Mesendoderm (in vitro differentiated cells): Measurements from ENCODE around the gene ATP4A.
"Not testable (repeated sequence)": the region's sequence is repeated elsewhere in the genome, so short reads cannot be mapped to it uniquely, and the experiment has no call there.

Source experiments
- DNase-seq: peaks from one replicate; pipeline ENCODE4 v3.0.0; 2013
- H2AK5ac ChIP-seq: 2 replicates; pipeline ENCODE4 v1.6.1; 2013; ENCODE audit warnings: low read length, inconsistent platforms
- H2BK120ac ChIP-seq: 2 replicates; pipeline ENCODE4 v1.6.1; 2013; ENCODE audit warnings: low read depth, mild to moderate bottlenecking, low read length, moderate library complexity, mixed read lengths
- H2BK15ac ChIP-seq: replicated peaks from 2 replicates; pipeline ENCODE4 v1.6.1; 2013; ENCODE audit warnings: low read depth, mild to moderate bottlenecking, moderate library complexity
- H2BK5ac ChIP-seq: 2 replicates; pipeline ENCODE4 v1.6.1; 2013; ENCODE audit warnings: low read length, inconsistent platforms
- H3K18ac ChIP-seq: 2 replicates; pipeline ENCODE4 v1.6.1; 2013; ENCODE audit warnings: mild to moderate bottlenecking, low read length, mixed read lengths
- H3K23ac ChIP-seq: one replicate; pipeline ENCODE4 v1.6.1; 2013; ENCODE audit warnings: low read length
- H3K27ac ChIP-seq: 2 replicates; pipeline ENCODE4 v1.5.1; 2013; ENCODE audit warnings: low read depth, mild to moderate bottlenecking, inconsistent platforms, low read length, moderate library complexity
- H3K27me3 ChIP-seq: 2 replicates; pipeline ENCODE4 v1.6.1; 2013; ENCODE audit warnings: low read length, control low read depth, mild to moderate bottlenecking, inconsistent platforms; ENCODE audit not compliant: insufficient read depth, poor library complexity
- H3K36me3 ChIP-seq: 2 replicates; pipeline ENCODE4 v1.6.1; 2013; ENCODE audit warnings: low read length, inconsistent platforms; ENCODE audit not compliant: control insufficient read depth, insufficient read depth
- H3K4ac ChIP-seq: one replicate; pipeline ENCODE4 v1.6.1; 2013; ENCODE audit warnings: low read depth, mild to moderate bottlenecking, low read length, moderate library complexity
- H3K4me1 ChIP-seq: 2 replicates; pipeline ENCODE4 v1.6.1; 2013; ENCODE audit warnings: low read depth, low read length, inconsistent platforms; ENCODE audit not compliant: control insufficient read depth
- H3K4me2 ChIP-seq: 2 replicates; pipeline ENCODE4 v1.6.1; 2013; ENCODE audit warnings: low read length
- H3K4me3 ChIP-seq: 2 replicates; pipeline ENCODE4 v1.5.1; 2013; ENCODE audit warnings: mild to moderate bottlenecking, low read length
- H3K56ac ChIP-seq: one replicate; pipeline ENCODE4 v1.6.1; 2013; ENCODE audit warnings: low read length
- H3K79me1 ChIP-seq: 2 replicates; pipeline ENCODE4 v1.6.1; 2013; ENCODE audit warnings: low read length, inconsistent platforms
- H3K79me2 ChIP-seq: 2 replicates; pipeline ENCODE4 v1.6.1; 2013; ENCODE audit warnings: mild to moderate bottlenecking, low read length; ENCODE audit not compliant: control insufficient read depth, insufficient read depth
- H3K9ac ChIP-seq: 2 replicates; pipeline ENCODE4 v1.6.1; 2013; ENCODE audit warnings: low read length, inconsistent platforms
- H4K5ac ChIP-seq: one replicate; pipeline ENCODE4 v1.6.1; 2013; ENCODE audit warnings: low read length
- H4K8ac ChIP-seq: one replicate; pipeline ENCODE4 v1.6.1; 2013; ENCODE audit warnings: low read depth, mild to moderate bottlenecking, control low read depth, low read length, moderate library complexity
- WGBS: extraction: QIAGEN DNeasy Blood & Tissue Kit; methylation state at CpG from one replicate; pipeline ENCODE4 v1.1.7; 2013; ENCODE audit warnings: low lambda C conversion rate, missing lambda C conversion rate; ENCODE audit not compliant: insufficient coverage; ENCODE audit errors: extremely low coverage; 5-methylcytosine and 5-hydroxymethylcytosine counted together

ATP4A gene

GRCh38 chr19:35595026-35595425 lies 31.6 kb upstream of the ATP4A start:
- not testable (repeated sequence) for H3K4me3 ChIP-seq, H2AK5ac ChIP-seq, H3K27ac ChIP-seq, H3K36me3 ChIP-seq, H3K79me2 ChIP-seq, DNase-seq, H2BK5ac ChIP-seq, H3K79me1 ChIP-seq, H3K56ac ChIP-seq, H4K5ac ChIP-seq, H2BK15ac ChIP-seq, H3K27me3 ChIP-seq, H4K8ac ChIP-seq, H3K23ac ChIP-seq, H3K4me1 ChIP-seq, H3K4me2 ChIP-seq, H3K4ac ChIP-seq, H3K9ac ChIP-seq, H3K18ac ChIP-seq, H2BK120ac ChIP-seq
- WGBS, result no CpG with 5 or more reads among the region's 3 CpGs

- no peaks in the 10 kb centered on the region for H3K27me3 ChIP-seq
- H3K4me3 ChIP-seq, result no peak overlapping the region
- H4K8ac ChIP-seq, result no peak overlapping the region
- H3K27ac ChIP-seq, result no peak overlapping the region
- H2BK120ac ChIP-seq, result no peak overlapping the region
- H3K79me2 ChIP-seq, result no peaks in the 10 kb centered on the region
- no peak overlapping the region for H2AK5ac ChIP-seq
- no peak overlapping the region for H3K23ac ChIP-seq
- no peak overlapping the region for H4K5ac ChIP-seq
- H3K4me2 ChIP-seq, result no peak overlapping the region
- DNase-seq, result peak; percentile 77
- H3K4ac ChIP-seq, result no peak overlapping the region
- no peaks in the 10 kb centered on the region for H3K79me1 ChIP-seq
- H3K9ac ChIP-seq, result no peak overlapping the region
- no peaks in the 10 kb centered on the region for H3K36me3 ChIP-seq
- no peak overlapping the region for H3K56ac ChIP-seq
- H3K18ac ChIP-seq, result no peak overlapping the region
- H3K4me1 ChIP-seq, result no peaks in the 10 kb centered on the region
- no CpG with 5 or more reads among the region's 8 CpGs for WGBS
- H2BK15ac ChIP-seq, result no peak overlapping the region
- H2BK5ac ChIP-seq, result no peak overlapping the region
Measured at GRCh38 chr19:35592226-35592625, 28.8 kb upstream of the ATP4A start.

DNA sequence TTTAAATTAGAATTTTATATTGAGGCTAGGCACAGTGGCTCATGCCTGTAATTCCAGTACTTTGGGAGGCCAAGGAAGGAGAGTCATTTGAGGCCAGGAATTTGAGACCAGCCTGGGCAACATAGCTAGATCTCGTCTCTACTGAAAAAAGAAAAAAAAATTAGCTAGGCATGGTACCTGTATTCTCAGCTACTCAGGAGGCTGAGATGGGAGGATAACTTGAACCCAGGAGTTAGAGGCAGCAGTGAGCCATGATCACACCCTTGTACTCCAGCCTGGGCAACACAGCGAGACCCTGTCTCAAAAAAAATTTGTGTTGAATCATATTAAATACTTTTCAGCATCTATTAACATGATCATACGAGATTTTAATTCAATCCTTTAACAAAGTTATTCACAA lies 27.4 kb upstream of the ATP4A start:
- Histone ChIP-seq H3K56ac (no peak overlapping the region), H2BK5ac (no peak overlapping the region), H4K8ac (no peak overlapping the region), H3K4me3 (no peak overlapping the region), H3K18ac (no peak overlapping the region), H3K9ac (no peak overlapping the region), H3K79me1 (no peaks in the 10 kb centered on the region), H3K36me3 (no peaks in the 10 kb centered on the region), H2BK15ac (no peak overlapping the region), H3K23ac (no peak overlapping the region), H3K4me1 (no peaks in the 10 kb centered on the region), H3K27ac (no peak overlapping the region), H4K5ac (no peak overlapping the region), H3K4me2 (no peak overlapping the region), H2AK5ac (no peak overlapping the region), H3K27me3 (no peaks in the 10 kb centered on the region), H3K79me2 (no peaks in the 10 kb centered on the region), H3K4ac (no peak overlapping the region), H2BK120ac (no peak overlapping the region)
- WGBS, result no CpG with 5 or more reads among the region's 3 CpGs
- no peak for DNase-seq

GRCh38 chr19:35587321-35587720 lies 23.9 kb upstream of the ATP4A start:
- H3K9ac ChIP-seq, result no peak overlapping the region
- H2BK5ac ChIP-seq, result no peak overlapping the region
- no peak overlapping the region for H3K23ac ChIP-seq
- no peak overlapping the region for H3K4me3 ChIP-seq
- DNase-seq, result no peak
- no CpG with 5 or more reads among the region's 1 CpG for WGBS
- H3K27me3 ChIP-seq, result no peaks in the 10 kb centered on the region
- no peaks in the 10 kb centered on the region for H3K79me1 ChIP-seq
- no peak overlapping the region for H4K5ac ChIP-seq
- no peak overlapping the region for H3K4ac ChIP-seq
- no peak overlapping the region for H3K4me2 ChIP-seq
- H4K8ac ChIP-seq, result no peak overlapping the region
- no peaks in the 10 kb centered on the region for H3K4me1 ChIP-seq
- no peaks in the 10 kb centered on the region for H3K36me3 ChIP-seq
- no peak overlapping the region for H2AK5ac ChIP-seq
- H3K18ac ChIP-seq, result no peak overlapping the region
- no peak overlapping the region for H2BK120ac ChIP-seq
- no peak overlapping the region for H3K27ac ChIP-seq
- no peaks in the 10 kb centered on the region for H3K79me2 ChIP-seq
- H3K56ac ChIP-seq, result no peak overlapping the region
- no peak overlapping the region for H2BK15ac ChIP-seq

GRCh38 chr19:35585848-35586247 lies 22.4 kb upstream of the ATP4A start, which contains the start of gene PMIS2:
Gene PMIS2 (plus strand): TSS chr19:35586173. CDS start chr19:35586260, 87 bp downstream.
- Histone ChIP-seq H2BK120ac (no peak within 1 kb of the TSS), H3K4ac (no peak within 1 kb of the TSS), H3K4me2 (no peak within 1 kb of the TSS), H4K8ac (no peak within 1 kb of the TSS), H3K4me3 (no peak within 1 kb of the TSS), H2AK5ac (no peak within 1 kb of the TSS), H2BK5ac (no peak within 1 kb of the TSS), H3K27ac (no peak within 1 kb of the TSS), H3K4me1 (no peaks in the 10 kb centered on the region), H3K27me3 (no peaks in the 10 kb centered on the region), H4K5ac (no peak within 1 kb of the TSS), H3K56ac (no peak within 1 kb of the TSS), H2BK15ac (no peak within 1 kb of the TSS), H3K79me2 (no peaks in the 10 kb centered on the region), H3K18ac (no peak within 1 kb of the TSS), H3K79me1 (no peaks in the 10 kb centered on the region), H3K9ac (no peak within 1 kb of the TSS), H3K23ac (no peak within 1 kb of the TSS), H3K36me3 (no peaks in the 10 kb centered on the region)
- WGBS, result no CpG with 5 or more reads among the region's 16 CpGs
- DNase-seq, result no peak

- H3K27me3 ChIP-seq, result no peaks in the 10 kb centered on the region
- no CpG with 5 or more reads among the region's 1 CpG for WGBS
- H3K4me1 ChIP-seq, result no peaks in the 10 kb centered on the region
- no peak overlapping the region for H3K4me3 ChIP-seq
- H2BK5ac ChIP-seq, result no peak overlapping the region
- no peak overlapping the region for H3K9ac ChIP-seq
- no peak overlapping the region for H3K4ac ChIP-seq
- H3K56ac ChIP-seq, result no peak overlapping the region
- H3K23ac ChIP-seq, result no peak overlapping the region
- no peak overlapping the region for H2BK15ac ChIP-seq
- H4K8ac ChIP-seq, result no peak overlapping the region
- H3K18ac ChIP-seq, result no peak overlapping the region
- H3K79me2 ChIP-seq, result no peaks in the 10 kb centered on the region
- H3K36me3 ChIP-seq, result no peaks in the 10 kb centered on the region
- H3K79me1 ChIP-seq, result no peaks in the 10 kb centered on the region
- no peak overlapping the region for H2BK120ac ChIP-seq
- H3K27ac ChIP-seq, result no peak overlapping the region
- H4K5ac ChIP-seq, result no peak overlapping the region
- no peak for DNase-seq
- no peak overlapping the region for H3K4me2 ChIP-seq
- H2AK5ac ChIP-seq, result no peak overlapping the region
Measured at GRCh38 chr19:35582760-35583159, 19.3 kb upstream of the ATP4A start.
